Smooth muscle cell (in vitro differentiated cells): ENCODE data around the gene CASP2. TPM values are rescaled to one million over a fixed set of nuclear protein-coding genes. Genes with fewer than 3 reads are reported as not detected.

Experiments used
- DNase-seq: peaks from one replicate; lab custom pipeline; 2025; ENCODE audit not compliant: unreplicated experiment; lab: John Stamatoyannopoulos, UW
- H2AFZ ChIP-seq: fragments of 200-600 bp; sonication (generic); 2 replicates; pipeline ENCODE4 v1.6.0; 2016; ENCODE audit warnings: antibody characterized with exemption, low read depth, mild to moderate bottlenecking
- H3F3A ChIP-seq: fragments of 200-600 bp; sonication (generic); 2 replicates; pipeline ENCODE4 v1.6.0; 2017; ENCODE audit warnings: antibody characterized with exemption, low read depth
- H3K27ac ChIP-seq: fragments of 200-600 bp; sonication (generic); 2 replicates; pipeline ENCODE4 v1.5.1; 2016; ENCODE audit warnings: low read depth, mild to moderate bottlenecking
- H3K27me3 ChIP-seq: fragments of 200-600 bp; sonication (generic); 2 replicates; pipeline ENCODE4 v1.6.1; 2016; ENCODE audit warnings: low read depth, mild to moderate bottlenecking
- H3K36me3 ChIP-seq: fragments of 200-600 bp; sonication (generic); 2 replicates; pipeline ENCODE4 v1.5.1; 2016; ENCODE audit warnings: low read depth
- H3K4me1 ChIP-seq: fragments of 200-600 bp; sonication (generic); 2 replicates; pipeline ENCODE4 v1.5.1; 2016; ENCODE audit warnings: low read depth
- H3K4me2 ChIP-seq: fragments of 200-600 bp; sonication (generic); 2 replicates; pipeline ENCODE4 v1.6.0; 2016; ENCODE audit warnings: mild to moderate bottlenecking
- H3K4me3 ChIP-seq: fragments of 200-600 bp; sonication (generic); 2 replicates; pipeline ENCODE4 v1.5.1; 2016; ENCODE audit warnings: mild to moderate bottlenecking
- H3K79me2 ChIP-seq: fragments of 200-600 bp; sonication (generic); 2 replicates; pipeline ENCODE4 v1.6.0; 2016; ENCODE audit warnings: low read depth, mild to moderate bottlenecking
- H3K9ac ChIP-seq: fragments of 200-600 bp; sonication (generic); 2 replicates; pipeline ENCODE4 v1.6.0; 2016; ENCODE audit warnings: low read depth
- H3K9me3 ChIP-seq: fragments of 200-600 bp; sonication (generic); replicated peaks from 2 replicates; pipeline ENCODE4 v1.5.1; 2016; ENCODE audit warnings: low read depth
- H4K20me1 ChIP-seq: fragments of 200-600 bp; sonication (generic); 2 replicates; pipeline ENCODE4 v1.6.0; 2016; ENCODE audit warnings: low read depth
- CTCF ChIP-seq: fragments of 200-600 bp; sonication (generic); IDR thresholded peaks from 2 replicates; pipeline ENCODE4 v1.5.1; 2017; ENCODE audit warnings: borderline replicate concordance, mild to moderate bottlenecking, antibody characterized with exemption; ENCODE audit not compliant: insufficient read depth, poor library complexity, severe bottlenecking
- WGBS: methylation state at CpG from one replicate; pipeline ENCODE4 v1.1.7; 2016; ENCODE audit warnings: low lambda C conversion rate; 5-methylcytosine and 5-hydroxymethylcytosine counted together
- polyA plus RNA-seq: library from polyadenylated mRNA; unstranded; fragments of >200 nt; fragmentation: Nextera tagmentation; extraction: Ambion mirVana; gene quantifications from 2 replicates; pipeline ENCODE4 v1.2.1, GENCODE V29; 2016
- total RNA-seq: library from RNA; depleted of rRNA; stranded (reverse); fragments of >200 nt; gene quantifications from 2 replicates; pipeline ENCODE4 v1.2.3, GENCODE V29; 2014

Gene CASP2
- total and polyA plus RNA-seq, 2 experiments from 2014 or later = 8.1 to 22.0 TPM

- H3K36me3 ChIP-seq = no peaks in the 10 kb centered on the region
- no peaks in the 10 kb centered on the region for H3K79me2 ChIP-seq
- DNase-seq = no peak
- TF ChIP-seq CTCF = no peak
- H4K20me1 ChIP-seq = no peaks in the 10 kb centered on the region
- H3F3A ChIP-seq = no peaks in the 10 kb centered on the region
- no peak overlapping the region for H3K4me3 ChIP-seq
- H3K9me3 ChIP-seq = no peaks in the 10 kb centered on the region
- 89% methylated on average over 4 of the region's 4 CpGs for WGBS
- H3K4me2 ChIP-seq = no peak overlapping the region
- peaks cover 19% of the 10 kb centered on the region for H3K27me3 ChIP-seq
- peaks cover 3% of the 10 kb centered on the region for H3K4me1 ChIP-seq
- no peak overlapping the region for H3K27ac ChIP-seq
- no peak overlapping the region for H2AFZ ChIP-seq
- no peak overlapping the region for H3K9ac ChIP-seq
Measured at GRCh38 chr7:143346018-143346417, 57.9 kb downstream of the CASP2 start.

GRCh38 chr7:143347950-143348349, 59.8 kb downstream of the CASP2 start:
- TF ChIP-seq CTCF = no peak
- Histone ChIP-seq H3K9me3 (no peaks in the 10 kb centered on the region), H3K4me3 (no peak overlapping the region), H3K79me2 (no peaks in the 10 kb centered on the region), H2AFZ (no peak overlapping the region), H3K4me1 (peaks cover 13% of the 10 kb centered on the region), H3K27me3 (peaks cover 19% of the 10 kb centered on the region), H3K9ac (no peak overlapping the region), H3K4me2 (no peak overlapping the region), H3K27ac (no peak overlapping the region), H4K20me1 (no peaks in the 10 kb centered on the region), H3F3A (no peaks in the 10 kb centered on the region), H3K36me3 (no peaks in the 10 kb centered on the region)
- 76% methylated on average over 5 of the region's 5 CpGs for whole genome bisulfite sequencing
- DNase-seq = no peak

GRCh38 chr7:143351060-143351459, 62.9 kb downstream of the CASP2 start:
- no peaks in the 10 kb centered on the region for H3K9me3 ChIP-seq
- no peaks in the 10 kb centered on the region for H3K79me2 ChIP-seq
- 60% methylated on average over 5 of the region's 5 CpGs for WGBS
- no peak overlapping the region for H3K9ac ChIP-seq
- H2AFZ ChIP-seq = no peak overlapping the region
- no peak overlapping the region for H3K4me3 ChIP-seq
- H4K20me1 ChIP-seq = no peaks in the 10 kb centered on the region
- peaks cover 15% of the 10 kb centered on the region for H3K4me1 ChIP-seq
- TF ChIP-seq CTCF = no peak
- DNase-seq = no peak
- peaks cover 8% of the 10 kb centered on the region for H3K27me3 ChIP-seq
- no peak overlapping the region for H3K4me2 ChIP-seq
- H3K27ac ChIP-seq = no peak overlapping the region
- no peaks in the 10 kb centered on the region for H3K36me3 ChIP-seq
- no peaks in the 10 kb centered on the region for H3F3A ChIP-seq

- DNase-seq = no peak
- H3K4me1 ChIP-seq = peaks cover 15% of the 10 kb centered on the region
- no peak overlapping the region for H2AFZ ChIP-seq
- H4K20me1 ChIP-seq = no peaks in the 10 kb centered on the region
- no peak overlapping the region for H3K4me2 ChIP-seq
- H3K27ac ChIP-seq = no peak overlapping the region
- no peaks in the 10 kb centered on the region for H3K79me2 ChIP-seq
- TF ChIP-seq CTCF = no peak
- no peaks in the 10 kb centered on the region for H3K9me3 ChIP-seq
- 95% methylated on average over 9 of the region's 9 CpGs for WGBS
- no peaks in the 10 kb centered on the region for H3F3A ChIP-seq
- no peaks in the 10 kb centered on the region for H3K36me3 ChIP-seq
- peaks cover 3% of the 10 kb centered on the region for H3K27me3 ChIP-seq
- no peak overlapping the region for H3K4me3 ChIP-seq
- H3K9ac ChIP-seq = no peak overlapping the region
Measured at GRCh38 chr7:143351574-143351973, 63.4 kb downstream of the CASP2 start.
